ES-I3 (cell line): ENCODE measurements around the gene SLC35A3.

Source experiments
- H3K36me3 ChIP-seq: 2 replicates; pipeline ENCODE4 v1.6.1; 2013; ENCODE audit warnings: mild to moderate bottlenecking, low read length, control low read depth, moderate library complexity; ENCODE audit not compliant: insufficient read depth
- H3K4me1 ChIP-seq: 2 replicates; pipeline ENCODE4 v1.6.1; 2013; ENCODE audit warnings: mild to moderate bottlenecking, control low read depth, low read length; ENCODE audit not compliant: insufficient read depth
- H3K9ac ChIP-seq: 2 replicates; pipeline ENCODE4 v1.6.1; 2013; ENCODE audit warnings: low read depth, mild to moderate bottlenecking, low read length, moderate library complexity
- H3K9me3 ChIP-seq: 2 replicates; pipeline ENCODE4 v1.6.1; 2013; ENCODE audit warnings: mild to moderate bottlenecking, low read length, moderate library complexity; ENCODE audit not compliant: control insufficient read depth, insufficient read depth

Gene SLC35A3

DNA sequence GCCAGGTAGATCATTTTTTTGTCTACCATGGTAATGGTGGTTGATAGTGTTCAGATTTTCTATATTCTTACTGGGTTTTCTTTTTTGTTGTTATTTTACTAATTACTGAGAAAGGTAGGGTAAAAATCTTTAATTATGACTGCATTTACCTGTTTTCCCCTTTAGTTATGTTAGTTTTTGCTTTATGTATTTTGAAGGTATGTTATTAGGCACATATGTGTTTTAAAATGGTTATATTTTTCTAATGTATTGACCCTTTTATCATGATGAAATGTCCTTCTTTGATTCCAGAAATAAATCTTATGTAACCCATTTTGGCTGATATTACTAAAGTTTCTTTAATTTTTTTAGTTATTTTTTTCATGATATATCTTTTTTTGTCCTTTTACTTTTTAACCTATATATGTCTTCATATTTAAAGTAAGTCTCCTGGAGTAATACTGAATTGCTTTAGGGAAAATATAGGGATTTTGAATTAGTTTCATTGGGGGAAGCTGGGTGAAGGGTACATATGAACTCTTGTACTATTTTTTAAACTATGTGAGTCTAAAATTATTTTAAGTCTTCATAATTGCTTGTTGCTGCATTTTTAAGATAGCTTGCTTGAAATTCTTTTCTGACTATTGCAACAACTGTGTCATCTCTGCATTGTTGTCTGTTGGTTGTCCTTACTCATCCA is 22.4 kb downstream of the SLC35A3 start:
- H3K9ac ChIP-seq = no peak overlapping the region
- H3K36me3 ChIP-seq = peaks cover 3% of the 10 kb centered on the region; the same call in 1 of the 2 replicates
- H3K4me1 ChIP-seq = no peaks in the 10 kb centered on the region
- peaks cover 4% of the 10 kb centered on the region; the same call in 1 of the 2 replicates for H3K9me3 ChIP-seq

- Histone ChIP-seq H3K9ac (no peak overlapping the region), H3K4me1 (no peaks in the 10 kb centered on the region), H3K9me3 (peaks cover 4% of the 10 kb centered on the region; the same call in 1 of the 2 replicates), H3K36me3 (peaks cover 3% of the 10 kb centered on the region; the same call in 1 of the 2 replicates)
Measured at GRCh38 chr1:99992760-99993467, 23.1 kb downstream of the SLC35A3 start.

GRCh38 chr1:99993468-99993845 is 23.7 kb downstream of the SLC35A3 start:
- Histone ChIP-seq H3K9ac (no peak overlapping the region), H3K9me3 (peaks cover 4% of the 10 kb centered on the region; the same call in 1 of the 2 replicates), H3K36me3 (peaks cover 3% of the 10 kb centered on the region; the same call in 1 of the 2 replicates), H3K4me1 (no peaks in the 10 kb centered on the region)

DNA sequence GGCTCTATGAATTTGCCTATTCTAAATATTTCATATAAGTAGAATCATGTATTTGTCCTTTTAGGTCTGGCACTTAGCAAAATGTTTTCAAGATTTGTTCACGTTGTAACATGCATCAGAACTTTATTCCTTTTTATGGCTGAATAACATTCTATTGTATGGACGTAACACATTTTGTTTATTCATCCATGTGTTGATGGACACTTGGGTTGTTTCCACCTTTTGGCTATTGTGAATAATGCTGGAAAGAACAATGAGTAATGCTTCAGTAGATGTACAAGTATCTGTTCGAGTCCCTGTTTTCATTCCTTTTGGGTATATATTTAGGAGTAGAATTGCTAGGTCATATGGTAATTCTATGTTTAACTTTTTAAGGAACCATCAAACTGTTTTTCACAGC is 24.7 kb downstream of the SLC35A3 start:
- H3K36me3 ChIP-seq = peaks cover 3% of the 10 kb centered on the region; the same call in 1 of the 2 replicates
- H3K4me1 ChIP-seq = no peaks in the 10 kb centered on the region
- H3K9ac ChIP-seq = no peak overlapping the region
- peaks cover 4% of the 10 kb centered on the region; the same call in 1 of the 2 replicates for H3K9me3 ChIP-seq

DNA sequence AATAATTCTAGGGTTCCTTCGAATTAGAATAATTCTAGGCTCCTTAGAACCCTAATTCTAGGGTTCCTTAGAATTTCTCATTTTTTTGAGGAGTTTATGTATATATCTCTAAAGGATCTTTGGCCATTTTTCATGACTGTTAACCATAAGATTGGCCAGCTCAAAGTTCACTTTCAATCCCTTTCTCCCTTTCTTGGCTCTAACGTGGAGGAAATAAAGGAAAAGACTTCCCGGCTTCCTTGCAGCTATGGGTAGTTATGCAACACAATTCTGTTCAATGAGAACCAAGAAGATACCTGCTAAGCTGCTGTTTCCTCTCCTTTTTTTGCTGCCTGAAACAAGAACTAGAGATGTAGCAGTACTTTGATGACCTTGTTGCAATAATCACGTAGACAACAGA is 27.2 kb downstream of the SLC35A3 start:
- Histone ChIP-seq H3K4me1 (no peaks in the 10 kb centered on the region), H3K9me3 (no peaks in the 10 kb centered on the region), H3K9ac (no peak overlapping the region), H3K36me3 (peaks cover 3% of the 10 kb centered on the region; the same call in 1 of the 2 replicates)

DNA sequence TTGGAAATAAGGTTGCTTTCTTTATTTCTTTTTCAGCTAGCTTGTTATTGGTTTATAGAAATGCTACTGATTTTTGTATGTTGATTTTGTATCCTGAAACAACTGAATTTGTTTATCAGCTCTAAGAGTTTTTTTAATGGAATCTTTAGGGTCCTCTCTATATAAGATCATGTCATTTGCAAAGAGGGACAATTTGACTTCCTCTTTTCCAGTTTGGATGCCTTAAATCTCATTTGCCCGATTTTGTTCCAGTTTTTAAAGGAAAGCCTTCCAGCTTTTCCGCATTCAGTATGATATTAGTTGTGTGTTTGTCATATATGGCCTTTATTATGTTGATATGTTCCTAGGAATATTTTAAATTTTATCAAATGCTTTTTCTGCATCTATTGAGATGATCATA is 31.7 kb downstream of the SLC35A3 start:
- no peaks in the 10 kb centered on the region for H3K9me3 ChIP-seq
- H3K9ac ChIP-seq = no peak overlapping the region
- no peaks in the 10 kb centered on the region for H3K36me3 ChIP-seq
- H3K4me1 ChIP-seq = no peaks in the 10 kb centered on the region

DNA sequence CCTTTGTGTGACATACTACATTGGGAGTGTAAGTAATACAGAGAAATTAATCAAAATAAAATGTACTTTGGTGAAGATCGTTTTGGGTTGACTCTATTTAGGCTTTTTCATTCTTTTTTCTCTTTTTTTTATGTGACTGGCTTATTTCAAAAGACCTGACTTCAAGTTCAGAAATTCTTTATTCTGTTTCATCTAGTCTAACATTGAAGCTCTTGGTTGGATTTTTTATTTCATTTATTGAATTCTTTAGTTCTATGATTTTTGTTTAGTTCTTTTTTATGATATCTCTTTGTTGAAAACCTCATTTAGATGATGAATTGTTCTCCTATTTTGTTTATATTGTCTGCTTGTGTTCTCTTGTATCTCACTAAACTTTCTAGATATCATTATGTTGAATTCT is 35.6 kb downstream of the SLC35A3 start:
- Histone ChIP-seq H3K36me3 (no peaks in the 10 kb centered on the region), H3K9ac (no peak overlapping the region), H3K4me1 (no peaks in the 10 kb centered on the region), H3K9me3 (no peaks in the 10 kb centered on the region)

- no peaks in the 10 kb centered on the region for H3K9me3 ChIP-seq
- no peak overlapping the region for H3K9ac ChIP-seq
- H3K4me1 ChIP-seq = no peaks in the 10 kb centered on the region
- H3K36me3 ChIP-seq = no peaks in the 10 kb centered on the region
Measured at GRCh38 chr1:100006688-100007087, 36.9 kb downstream of the SLC35A3 start.

- Histone ChIP-seq H3K36me3 (no peaks in the 10 kb centered on the region), H3K9me3 (no peaks in the 10 kb centered on the region), H3K4me1 (no peaks in the 10 kb centered on the region), H3K9ac (no peak overlapping the region)
Measured at GRCh38 chr1:100009458-100009857, 39.7 kb downstream of the SLC35A3 start.

DNA sequence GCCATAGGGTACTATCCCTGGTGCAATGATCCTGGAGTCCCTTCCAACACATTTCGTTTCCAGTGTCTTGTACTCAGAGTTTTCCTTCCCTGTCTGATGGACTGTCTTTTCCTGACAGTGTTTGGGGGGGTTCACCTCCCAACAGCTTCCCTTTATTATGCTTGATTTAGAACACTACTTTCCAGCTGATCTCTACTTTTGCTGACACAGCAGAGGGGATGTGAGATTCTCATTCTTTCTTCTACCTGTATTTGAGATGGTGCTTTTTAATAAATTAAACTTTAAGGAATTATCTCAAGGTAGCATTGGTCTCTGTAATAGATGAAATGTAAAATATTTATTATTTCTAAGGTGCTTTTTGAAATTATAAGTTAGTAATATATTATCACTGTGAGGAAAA is 41.0 kb downstream of the SLC35A3 start:
- no peaks in the 10 kb centered on the region for H3K4me1 ChIP-seq
- H3K36me3 ChIP-seq = no peaks in the 10 kb centered on the region
- H3K9ac ChIP-seq = no peak overlapping the region
- H3K9me3 ChIP-seq = no peaks in the 10 kb centered on the region

DNA sequence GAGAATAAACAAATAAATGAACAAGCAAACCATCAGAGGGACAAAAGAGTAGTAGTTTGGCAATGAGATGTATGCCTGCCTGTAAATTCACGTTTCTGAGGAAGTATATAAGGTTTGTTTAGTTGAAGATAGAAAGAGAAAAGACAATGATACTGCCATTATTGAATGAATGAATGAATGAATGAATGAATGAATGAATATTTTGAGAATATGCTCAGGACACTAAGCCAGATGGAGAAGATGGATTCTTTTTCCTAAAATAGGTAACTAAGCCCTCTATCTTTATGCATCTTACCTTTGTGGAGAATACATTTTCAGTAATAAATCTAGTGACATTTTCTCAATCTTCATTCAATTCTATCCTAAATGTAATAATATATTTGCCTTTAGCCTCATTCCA is 49.4 kb downstream of the SLC35A3 start:
- no peak overlapping the region for H3K9ac ChIP-seq
- H3K36me3 ChIP-seq = no peaks in the 10 kb centered on the region
- H3K9me3 ChIP-seq = no peaks in the 10 kb centered on the region
- no peaks in the 10 kb centered on the region for H3K4me1 ChIP-seq

DNA sequence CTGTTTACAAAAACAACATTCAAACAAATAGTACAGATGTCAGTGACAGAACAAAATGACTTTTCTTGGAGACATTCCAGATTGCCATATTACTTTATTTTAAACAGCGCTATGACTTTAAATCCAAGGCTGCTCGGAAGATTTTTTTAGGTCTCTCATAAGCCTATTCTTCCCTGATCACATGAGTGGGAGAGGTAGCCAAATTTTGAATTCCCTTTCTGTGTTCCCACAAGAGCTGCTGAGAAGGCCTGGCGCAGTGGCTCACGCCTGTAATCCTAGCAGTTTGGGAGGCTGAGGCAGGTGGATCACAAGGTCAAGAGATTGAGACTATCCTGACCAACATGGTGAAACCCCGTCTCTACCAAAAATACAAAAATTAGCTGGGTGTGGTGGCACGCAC is 53.7 kb downstream of the SLC35A3 start:
- no peak overlapping the region for H3K9ac ChIP-seq
- no peaks in the 10 kb centered on the region for H3K9me3 ChIP-seq
- no peaks in the 10 kb centered on the region for H3K36me3 ChIP-seq
- no peaks in the 10 kb centered on the region for H3K4me1 ChIP-seq

- H3K4me1 ChIP-seq = no peaks in the 10 kb centered on the region
- H3K9me3 ChIP-seq = no peaks in the 10 kb centered on the region
- H3K9ac ChIP-seq = no peak overlapping the region
- no peaks in the 10 kb centered on the region for H3K36me3 ChIP-seq
Measured at GRCh38 chr1:100027212-100027611, 57.4 kb downstream of the SLC35A3 start.

GRCh38 chr1:100028765-100029164 is 59.0 kb downstream of the SLC35A3 start:
- Histone ChIP-seq H3K9me3 (no peaks in the 10 kb centered on the region), H3K9ac (no peak overlapping the region), H3K36me3 (no peaks in the 10 kb centered on the region), H3K4me1 (no peaks in the 10 kb centered on the region)

GRCh38 chr1:100034470-100034869 is 64.7 kb downstream of the SLC35A3 start:
- no peak overlapping the region for H3K9ac ChIP-seq

More at GRCh38 chr1:100034470-100034869, 64.7 kb downstream of the SLC35A3 start:
- Histone ChIP-seq H3K4me1 (no peaks in the 10 kb centered on the region), H3K36me3 (no peaks in the 10 kb centered on the region), H3K9me3 (no peaks in the 10 kb centered on the region)
